ENCODE data around the gene BCO1. TPM values are rescaled to one million over a fixed set of nuclear protein-coding genes. Genes with fewer than 3 reads are reported as not detected.

BCO1 gene
- total and polyA plus RNA-seq, 12 donors: 0.20 to 0.42 TPM; not detected in 10

GRCh38 chr16:81251871-81252270 lies 13.4 kb downstream of the BCO1 start:
- no peak for TF ChIP-seq CTCF (IDR thresholded peaks at IDR 0.05)
- no peaks in the 10 kb centered on the region for H3K27me3 ChIP-seq
- no peaks in the 10 kb centered on the region for H3K9me3 ChIP-seq
- H3K27ac ChIP-seq: no peak overlapping the region
- 44 to 50% methylated on average over 2 of the region's 2 CpGs for WGBS, 2 donors
- H3K36me3 ChIP-seq: no peaks in the 10 kb centered on the region
- intact Hi-C loops (cut with DNase I): no loop called here
- no peaks in the 10 kb centered on the region for H3K4me1 ChIP-seq
- H3K4me3 ChIP-seq: no peak overlapping the region
- no peak for ATAC-seq
- DNase-seq: no peak

GRCh38 chr16:81253141-81253540 lies 14.7 kb downstream of the BCO1 start:
- Histone ChIP-seq H3K9me3 (no peaks in the 10 kb centered on the region), H3K27me3 (no peaks in the 10 kb centered on the region), H3K36me3 (no peaks in the 10 kb centered on the region), H3K4me1 (no peaks in the 10 kb centered on the region), H3K4me3 (no peak overlapping the region), H3K27ac (no peak overlapping the region)
- no peak for TF ChIP-seq CTCF (IDR thresholded peaks at IDR 0.05)
- whole genome bisulfite sequencing, 2 donors: 92 to 97% methylated on average over 5 of the region's 5 CpGs
- intact Hi-C loops (cut with DNase I): no loop called here
- DNase-seq (no peak), ATAC-seq (no peak)

GRCh38 chr16:81254922-81255526 lies 16.5 kb downstream of the BCO1 start:
- H3K27ac ChIP-seq: no peak overlapping the region
- no peak overlapping the region for H3K4me3 ChIP-seq
- intact Hi-C loops (cut with DNase I): no loop called here
- no peaks in the 10 kb centered on the region for H3K9me3 ChIP-seq
- ATAC-seq (no peak), DNase-seq (no peak)
- H3K4me1 ChIP-seq: no peaks in the 10 kb centered on the region
- no peaks in the 10 kb centered on the region for H3K27me3 ChIP-seq
- WGBS, 2 donors: 89% methylated on average over 5 of the region's 5 CpGs
- no peaks in the 10 kb centered on the region for H3K36me3 ChIP-seq
- TF ChIP-seq CTCF (IDR thresholded peaks at IDR 0.05): no peak

GRCh38 chr16:81259916-81260315 lies 21.4 kb downstream of the BCO1 start:
- Histone ChIP-seq H3K27ac (no peak overlapping the region), H3K4me3 (no peak overlapping the region), H3K4me1 (peaks cover 0 to 12% (median 0%) of the 10 kb centered on the region in 9 donors), H3K9me3 (no peaks in the 10 kb centered on the region), H3K36me3 (no peaks in the 10 kb centered on the region), H3K27me3 (no peaks in the 10 kb centered on the region)
- TF ChIP-seq CTCF (IDR thresholded peaks at IDR 0.05): no peak
- no peak for ATAC-seq
- intact Hi-C loops (cut with DNase I): no loop called here
- DNase-seq: no peak
- 89 to 93% methylated on average over 4 of the region's 4 CpGs for WGBS, 2 donors
